T-helper 1 cell treated with Interleukin-12 subunit alpha and Interleukin-12 subunit beta and Interleukin-4 antibody, amounts not matched to agents 30 μg/mL and 1 μg/mL, for 36 hours (primary cell): ENCODE data around the gene TCL1B.

Experiments used
- H3K27ac Mint-ChIP-seq: one replicate; pipeline ENCODE4 v1.8.0; 2021; ENCODE audit warnings: mild to moderate bottlenecking, mixed read lengths
- H3K27me3 Mint-ChIP-seq: one replicate; pipeline ENCODE4 v1.8.0; 2021; ENCODE audit warnings: low read depth, mixed read lengths
- H3K36me3 Mint-ChIP-seq: one replicate; pipeline ENCODE4 v1.8.0; 2021; ENCODE audit warnings: low read depth, mixed read lengths
- H3K4me1 Mint-ChIP-seq: one replicate; pipeline ENCODE4 v1.8.0; 2021; ENCODE audit warnings: low read depth, mixed read lengths
- H3K4me3 Mint-ChIP-seq: one replicate; pipeline ENCODE4 v1.8.0; 2021; ENCODE audit warnings: mild to moderate bottlenecking, moderate library complexity, mixed read lengths
- H3K9me3 Mint-ChIP-seq: one replicate; pipeline ENCODE4 v1.8.0; 2021; ENCODE audit warnings: mixed read lengths

The TCL1B gene, protein sequence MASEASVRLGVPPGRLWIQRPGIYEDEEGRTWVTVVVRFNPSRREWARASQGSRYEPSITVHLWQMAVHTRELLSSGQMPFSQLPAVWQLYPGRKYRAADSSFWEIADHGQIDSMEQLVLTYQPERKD

GRCh38 chr14:95685978-95686922 lies at the start of gene TCL1B:
Gene TCL1B, plus strand, starts transcription at chr14:95686426. Its CDS starts 42 bp downstream, at chr14:95686468.
- no peak within 1 kb of the TSS for H3K27ac Mint-ChIP-seq
- no peak within 1 kb of the TSS for H3K4me3 Mint-ChIP-seq
- no peaks in the 10 kb centered on the region for H3K9me3 Mint-ChIP-seq

GRCh38 chr14:95644981-95645380 lies 41.2 kb upstream of the TCL1B start:
- Mint-ChIP-seq H3K36me3 (no peaks in the 10 kb centered on the region), H3K9me3 (no peaks in the 10 kb centered on the region), H3K4me1 (no peaks in the 10 kb centered on the region), H3K27me3 (peaks cover 5% of the 10 kb centered on the region), H3K4me3 (no peak overlapping the region), H3K27ac (no peak overlapping the region)

More at GRCh38 chr14:95685978-95686922, at the start of gene TCL1B:
- H3K36me3 Mint-ChIP-seq, result no peaks in the 10 kb centered on the region
- no peaks in the 10 kb centered on the region for H3K4me1 Mint-ChIP-seq
- peaks cover 9% of the 10 kb centered on the region for H3K27me3 Mint-ChIP-seq

DNA sequence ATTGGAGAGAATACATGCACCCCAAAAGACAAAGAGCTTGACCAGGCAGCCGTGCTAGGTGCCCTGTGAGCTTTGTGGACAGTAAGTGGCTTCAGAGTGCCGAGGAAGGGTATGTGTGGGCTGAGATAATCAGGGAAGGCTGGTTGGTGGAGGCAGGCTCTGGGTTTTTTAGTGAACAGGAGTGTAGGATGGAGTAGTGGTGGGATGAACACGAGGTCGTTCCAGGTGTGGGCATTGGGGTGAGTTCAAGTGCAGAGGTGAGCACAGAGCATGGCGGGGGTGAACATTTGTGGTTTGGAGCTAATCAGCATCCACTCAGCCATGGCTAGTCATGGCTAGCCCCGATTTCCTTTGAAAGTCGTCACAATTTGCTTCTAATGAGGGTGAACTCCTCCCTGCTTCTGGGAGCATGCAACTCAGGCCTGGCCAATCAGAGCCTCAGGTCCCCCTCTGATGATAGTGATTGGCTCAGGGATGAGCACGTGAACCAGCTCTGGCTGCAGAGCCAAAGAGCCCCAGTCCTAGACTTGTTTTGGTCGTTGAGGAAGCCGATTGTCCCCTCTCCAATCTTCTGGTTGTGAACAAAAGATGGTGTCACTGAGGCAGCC lies 40.7 kb upstream of the TCL1B start:
- H3K4me1 Mint-ChIP-seq, result no peaks in the 10 kb centered on the region
- no peaks in the 10 kb centered on the region for H3K36me3 Mint-ChIP-seq
- H3K9me3 Mint-ChIP-seq, result no peaks in the 10 kb centered on the region
- H3K27me3 Mint-ChIP-seq, result peaks cover 5% of the 10 kb centered on the region
- H3K27ac Mint-ChIP-seq, result no peak overlapping the region
- no peak overlapping the region for H3K4me3 Mint-ChIP-seq

DNA sequence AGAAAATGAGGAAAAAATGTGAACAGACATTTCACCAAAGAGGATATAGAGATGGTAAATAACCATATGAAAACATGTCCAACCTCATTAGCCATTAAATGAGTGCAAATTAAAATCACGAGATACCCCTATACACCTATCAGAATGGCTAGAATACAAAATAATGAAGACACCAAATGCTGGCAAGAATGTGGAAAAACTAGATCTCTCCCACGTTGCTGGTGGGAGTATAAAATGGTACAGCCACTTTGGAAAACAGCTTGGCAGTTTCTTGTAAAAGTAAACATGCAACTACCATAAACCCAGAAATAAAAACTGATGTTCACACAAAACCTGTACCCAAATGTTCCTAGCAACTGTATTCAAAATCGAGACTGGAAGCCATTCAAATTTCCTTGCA lies 38.3 kb upstream of the TCL1B start:
- H3K27ac Mint-ChIP-seq, result no peak overlapping the region
- H3K27me3 Mint-ChIP-seq, result peaks cover 8% of the 10 kb centered on the region
- no peaks in the 10 kb centered on the region for H3K36me3 Mint-ChIP-seq
- H3K4me3 Mint-ChIP-seq, result no peak overlapping the region
- peaks cover 2% of the 10 kb centered on the region for H3K4me1 Mint-ChIP-seq
- no peaks in the 10 kb centered on the region for H3K9me3 Mint-ChIP-seq

DNA sequence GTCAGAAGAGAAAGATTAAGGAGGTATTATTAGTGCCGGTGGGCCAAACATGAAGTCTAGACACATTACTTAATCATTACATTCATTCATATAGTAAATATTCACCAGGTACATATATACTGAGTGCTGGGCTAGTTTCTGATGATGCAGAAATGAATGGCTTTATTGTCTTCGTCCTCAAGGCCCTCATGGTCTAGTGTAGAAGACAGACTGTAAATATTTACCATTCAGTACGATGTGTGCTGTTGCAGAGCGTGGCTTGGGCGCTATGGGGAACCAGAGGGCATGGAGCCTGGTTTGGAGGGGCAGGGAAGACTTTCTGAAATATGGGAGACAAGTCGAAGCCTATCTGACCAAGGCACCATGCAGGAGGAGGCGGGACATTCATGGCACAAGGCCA lies 37.0 kb upstream of the TCL1B start:
- Mint-ChIP-seq H3K36me3 (no peaks in the 10 kb centered on the region), H3K9me3 (no peaks in the 10 kb centered on the region), H3K4me1 (peaks cover 2% of the 10 kb centered on the region), H3K27me3 (peaks cover 9% of the 10 kb centered on the region), H3K27ac (no peak overlapping the region), H3K4me3 (no peak overlapping the region)

DNA sequence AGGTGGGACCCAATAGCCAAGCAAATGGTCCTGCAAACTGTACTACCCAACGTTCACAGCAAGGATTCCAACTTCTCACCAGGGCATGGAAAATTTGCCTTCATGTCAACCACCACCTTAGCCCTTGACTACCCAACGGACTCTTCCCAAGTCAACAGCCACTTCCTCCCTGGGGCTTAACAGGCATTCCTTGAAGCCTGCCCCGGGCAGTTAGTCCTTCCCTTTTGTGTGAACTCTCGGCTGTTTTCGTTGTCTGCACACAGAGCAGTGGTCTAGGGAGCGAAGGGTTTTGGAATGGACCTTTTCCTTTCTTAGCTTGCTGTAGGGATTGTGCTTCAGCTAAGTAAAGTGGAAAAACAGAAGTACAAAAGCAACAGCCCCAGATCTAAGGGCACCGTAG lies 35.2 kb upstream of the TCL1B start:
- Mint-ChIP-seq H3K9me3 (no peaks in the 10 kb centered on the region), H3K36me3 (no peaks in the 10 kb centered on the region), H3K4me3 (no peak overlapping the region), H3K27me3 (peaks cover 14% of the 10 kb centered on the region), H3K4me1 (peaks cover 2% of the 10 kb centered on the region), H3K27ac (no peak overlapping the region)

- Mint-ChIP-seq H3K4me1 (peaks cover 2% of the 10 kb centered on the region), H3K27me3 (peaks cover 15% of the 10 kb centered on the region), H3K4me3 (no peak overlapping the region), H3K9me3 (no peaks in the 10 kb centered on the region), H3K27ac (no peak overlapping the region), H3K36me3 (no peaks in the 10 kb centered on the region)
Observed at GRCh38 chr14:95651821-95652583, 34.2 kb upstream of the TCL1B start.

DNA sequence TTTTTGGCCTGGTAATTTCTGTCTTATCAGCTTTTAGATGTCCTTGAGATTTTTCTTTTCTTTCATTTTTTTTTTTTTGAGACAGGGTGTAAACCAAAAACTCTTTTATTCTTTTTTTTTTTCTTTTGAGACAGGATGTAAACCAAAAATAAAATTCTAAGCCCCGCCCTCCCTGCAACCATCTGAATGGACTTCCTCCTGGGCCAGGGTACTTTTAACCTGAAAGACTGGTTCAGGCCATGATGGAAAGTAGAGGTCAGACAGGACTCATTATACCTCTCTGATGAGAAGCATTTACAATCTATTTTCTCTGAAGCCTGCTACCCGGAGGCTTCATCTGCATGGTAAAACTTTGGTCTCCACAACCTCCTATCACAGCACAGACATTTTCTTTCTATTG lies 33.5 kb upstream of the TCL1B start:
- H3K9me3 Mint-ChIP-seq, result no peaks in the 10 kb centered on the region
- no peak overlapping the region for H3K4me3 Mint-ChIP-seq
- no peaks in the 10 kb centered on the region for H3K36me3 Mint-ChIP-seq
- peaks cover 2% of the 10 kb centered on the region for H3K4me1 Mint-ChIP-seq
- H3K27me3 Mint-ChIP-seq, result peaks cover 21% of the 10 kb centered on the region
- H3K27ac Mint-ChIP-seq, result no peak overlapping the region

DNA sequence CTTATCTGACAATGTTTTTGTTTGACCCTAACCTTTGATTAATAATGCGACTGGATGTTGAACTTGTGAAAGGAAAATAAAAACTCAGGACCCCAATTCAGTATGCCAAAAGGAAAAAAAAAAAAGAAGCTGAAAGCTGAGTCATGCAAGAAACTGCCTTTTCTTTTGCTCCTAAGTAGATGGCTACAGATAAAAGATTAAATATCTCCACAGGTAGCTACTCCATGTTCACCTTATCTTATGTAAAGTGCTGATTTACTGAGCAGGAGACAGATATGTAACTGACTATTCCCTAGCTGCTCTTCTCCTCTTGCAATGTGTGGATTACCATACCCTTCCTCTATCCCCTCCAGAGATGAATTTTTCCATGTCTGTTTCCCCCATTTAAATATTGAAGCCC lies 30.8 kb upstream of the TCL1B start:
- Mint-ChIP-seq H3K36me3 (no peaks in the 10 kb centered on the region), H3K4me1 (peaks cover 2% of the 10 kb centered on the region), H3K9me3 (no peaks in the 10 kb centered on the region), H3K27me3 (peaks cover 18% of the 10 kb centered on the region), H3K27ac (no peak overlapping the region), H3K4me3 (no peak overlapping the region)

- Mint-ChIP-seq H3K27ac (no peak overlapping the region), H3K9me3 (no peaks in the 10 kb centered on the region), H3K36me3 (no peaks in the 10 kb centered on the region), H3K4me1 (peaks cover 2% of the 10 kb centered on the region), H3K4me3 (no peak overlapping the region), H3K27me3 (peaks cover 21% of the 10 kb centered on the region)
Observed at GRCh38 chr14:95656634-95657033, 29.6 kb upstream of the TCL1B start.

DNA sequence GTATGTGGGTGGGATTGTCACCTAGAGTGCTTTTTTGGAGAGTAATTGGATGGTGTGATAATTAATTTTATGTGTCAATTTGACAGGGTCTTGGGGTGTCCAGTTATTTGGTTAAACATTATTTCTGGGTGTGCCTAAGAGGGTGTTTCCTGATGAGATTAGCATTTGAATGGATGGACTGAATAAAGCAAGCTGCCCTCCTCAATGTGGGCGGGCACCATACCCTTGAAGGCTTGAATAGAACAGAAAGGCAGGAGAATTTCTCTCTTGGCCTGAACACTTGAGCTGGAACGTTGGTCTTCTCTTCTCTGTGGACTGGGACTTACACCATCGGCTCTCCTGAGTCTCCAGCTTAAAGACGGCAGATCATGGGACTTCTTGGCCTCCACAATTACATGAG lies 28.8 kb upstream of the TCL1B start:
- Mint-ChIP-seq H3K27me3 (peaks cover 18% of the 10 kb centered on the region), H3K4me3 (no peak overlapping the region), H3K36me3 (no peaks in the 10 kb centered on the region), H3K9me3 (no peaks in the 10 kb centered on the region), H3K27ac (no peak overlapping the region), H3K4me1 (peaks cover 2% of the 10 kb centered on the region)

- Mint-ChIP-seq H3K4me1 (no peaks in the 10 kb centered on the region), H3K27me3 (peaks cover 15% of the 10 kb centered on the region), H3K4me3 (no peak overlapping the region), H3K36me3 (no peaks in the 10 kb centered on the region), H3K9me3 (no peaks in the 10 kb centered on the region), H3K27ac (no peak overlapping the region)
Observed at GRCh38 chr14:95659293-95659989, 26.8 kb upstream of the TCL1B start.

DNA sequence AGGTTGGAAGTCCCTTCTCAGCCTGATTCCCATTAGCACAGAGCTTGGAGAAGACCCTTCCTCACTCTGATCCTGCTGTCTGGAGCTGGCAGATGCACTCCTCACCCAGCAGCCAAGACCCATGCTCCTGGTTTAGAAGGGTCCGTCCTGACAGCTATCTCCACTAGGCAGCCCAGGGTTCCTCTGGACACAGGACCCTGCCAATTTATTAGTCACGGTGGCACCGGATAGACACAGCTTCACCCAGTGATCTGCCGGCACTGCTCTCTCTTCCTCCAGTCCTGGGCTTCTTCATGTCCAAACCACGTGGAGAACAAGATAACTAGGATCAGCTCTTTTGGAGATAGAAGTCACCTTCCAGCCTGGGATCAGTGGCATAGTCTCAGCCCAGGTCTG lies 26.2 kb upstream of the TCL1B start:
- Mint-ChIP-seq H3K4me1 (no peaks in the 10 kb centered on the region), H3K9me3 (no peaks in the 10 kb centered on the region), H3K27ac (no peak overlapping the region), H3K4me3 (no peak overlapping the region), H3K27me3 (peaks cover 12% of the 10 kb centered on the region), H3K36me3 (no peaks in the 10 kb centered on the region)
